Anterior cingulate cortex (tissue), 58 donors: ENCODE results near the gene RHEX.
"Not testable (repeated sequence)": the region's sequence is repeated elsewhere in the genome, so short reads cannot be mapped to it uniquely, and the experiment has no call there.

ENCODE experiments used
- DNase-seq, 58 donors: peaks; one replicate each; lab custom pipeline; 2025; lab: John Stamatoyannopoulos, UW

The RHEX gene

GRCh38 chr1:206029484-206029883 lies 23.5 kb upstream of the RHEX start:
- DNase-seq: no peak

GRCh38 chr1:206030191-206030590 lies 22.8 kb upstream of the RHEX start:
- DNase-seq: no peak

GRCh38 chr1:206030714-206031113 lies 22.3 kb upstream of the RHEX start:
- peak in 50 of 58 donors; percentile 8 to 87 (median 43) for DNase-seq

GRCh38 chr1:206032380-206033140 lies 20.4 kb upstream of the RHEX start:
- DNase-seq: no peak

DNA sequence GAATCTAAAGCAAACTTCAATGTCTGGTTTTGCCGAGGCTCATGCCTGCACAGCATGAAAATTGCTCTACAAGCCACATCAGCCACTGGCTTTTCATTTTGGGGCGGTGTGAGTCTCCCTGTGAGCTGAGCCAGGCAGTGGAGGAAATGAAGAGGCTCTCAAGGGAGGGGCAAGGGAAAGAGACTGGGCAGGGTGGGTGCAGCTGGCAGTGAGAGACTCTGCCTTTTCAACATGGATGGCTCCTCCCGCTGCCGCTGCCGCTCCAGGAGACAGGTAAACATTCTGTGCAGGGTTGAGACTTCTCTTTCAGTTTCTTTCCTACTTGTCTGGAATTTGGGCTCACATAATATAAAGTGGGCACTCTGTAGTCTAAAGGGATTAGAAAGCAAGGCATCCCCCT lies 17.9 kb upstream of the RHEX start:
- DNase-seq: no peak

DNA sequence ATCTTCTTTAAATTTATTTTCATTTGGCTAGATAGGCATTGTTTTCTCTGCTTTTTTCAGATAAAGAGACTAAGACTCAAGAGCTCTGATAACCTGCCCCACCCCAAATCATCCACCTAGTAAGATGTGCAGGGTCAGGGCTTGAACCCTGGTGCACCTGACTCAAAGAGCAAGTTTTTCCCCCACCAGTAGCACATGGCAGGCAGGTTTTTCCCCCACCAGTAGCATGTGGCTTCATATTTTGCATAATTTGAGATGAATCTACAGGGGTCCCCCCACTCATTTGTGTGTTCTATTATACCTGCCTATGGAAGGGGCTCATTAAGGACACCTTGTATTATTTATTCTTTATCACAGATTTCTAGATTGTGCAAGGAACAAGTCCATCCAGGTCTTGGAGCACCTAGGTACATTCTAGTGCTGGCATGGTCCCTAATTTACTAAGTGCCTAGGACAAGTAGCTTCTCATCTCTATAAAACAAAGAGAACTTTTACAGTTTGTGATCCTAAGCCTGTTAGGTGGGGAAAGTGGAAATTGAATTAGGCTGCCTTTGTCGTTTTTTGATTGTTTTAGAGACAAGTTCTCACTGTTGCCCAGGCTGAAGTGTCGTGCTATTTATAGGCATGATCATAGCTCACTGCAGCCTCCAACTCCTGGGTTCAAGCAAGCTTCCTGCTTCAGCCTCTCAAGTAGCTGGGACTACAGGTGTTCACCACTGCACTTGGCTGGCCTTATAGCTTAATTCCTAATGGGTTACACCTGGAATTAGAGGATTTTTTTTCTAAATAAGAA lies 16.1 kb upstream of the RHEX start:
- no peak for DNase-seq

- no peak for DNase-seq
These were observed 15.4 kb upstream of the RHEX start for GRCh38 chr1:206037581-206037980.

- no peak for DNase-seq
These were observed 13.7 kb upstream of the RHEX start for GRCh38 chr1:206039046-206039973.

DNA sequence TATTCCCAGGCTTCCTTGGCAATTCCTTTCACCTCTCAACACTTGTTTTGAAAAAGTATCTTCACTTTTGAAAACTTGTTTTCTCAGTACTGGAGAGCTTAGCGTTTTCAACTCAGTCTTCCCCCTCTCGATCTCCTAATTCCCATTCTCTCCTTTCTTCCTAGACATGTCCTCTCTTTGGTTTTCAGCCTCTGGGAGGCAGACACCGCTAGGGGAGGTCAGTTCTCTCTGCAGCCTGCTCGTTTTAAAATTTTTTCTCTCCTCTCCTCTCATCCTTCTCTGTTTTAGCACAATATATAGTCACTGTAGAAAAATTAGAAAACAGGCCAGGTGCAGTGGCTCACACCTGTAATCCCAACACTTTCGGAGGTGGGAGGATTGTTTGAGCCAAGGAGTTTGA lies 12.6 kb upstream of the RHEX start:
- DNase-seq: no peak

DNA sequence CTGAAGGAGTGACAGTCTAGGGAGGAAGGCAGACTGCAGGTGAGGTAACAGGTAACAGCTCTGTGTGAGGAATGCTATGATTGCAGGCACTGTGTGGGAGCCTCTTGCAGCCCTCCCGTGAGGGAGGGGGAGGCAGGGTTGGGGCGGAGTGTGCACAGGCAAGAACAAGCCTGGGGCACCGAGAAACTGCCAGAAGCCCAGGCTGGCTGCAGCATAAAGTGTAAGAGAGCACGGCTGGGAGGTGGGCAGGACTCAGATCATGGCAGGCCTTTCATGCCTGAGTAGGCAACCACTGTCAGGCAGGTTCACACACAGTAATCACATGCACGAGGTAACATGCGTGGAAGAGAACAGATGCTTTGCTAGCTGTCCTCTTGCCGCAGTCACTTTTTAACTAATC lies 11.3 kb upstream of the RHEX start:
- DNase-seq: no peak

GRCh38 chr1:206047271-206047670 lies 5.7 kb upstream of the RHEX start:
- no peak for DNase-seq

DNA sequence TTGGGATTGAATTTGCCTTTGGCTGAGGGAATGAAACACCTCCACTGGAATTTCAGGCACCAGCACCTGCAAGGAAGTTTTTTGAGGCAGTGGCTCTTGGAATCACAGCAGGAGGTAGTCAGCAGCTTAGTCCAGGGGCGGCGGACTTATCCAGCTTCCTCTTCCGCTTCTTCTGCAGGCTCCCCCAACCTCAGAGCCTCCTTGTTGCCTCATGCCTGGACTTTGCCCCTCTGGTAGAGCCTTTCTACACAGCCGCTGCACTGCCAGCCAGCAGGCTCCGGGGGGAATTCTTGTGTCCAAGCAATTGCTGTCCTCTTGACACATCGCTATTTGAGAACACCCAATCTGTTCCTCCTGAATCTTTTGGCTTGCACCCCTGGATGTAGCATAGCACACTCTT lies 4.4 kb upstream of the RHEX start:
- peak in 2 of 58 donors; percentile 3 to 9 for DNase-seq

- no peak for DNase-seq
These were observed 3.7 kb upstream of the RHEX start for GRCh38 chr1:206049293-206049692.

GRCh38 chr1:206049919-206050600 lies 2.9 kb upstream of the RHEX start:
- no peak for DNase-seq

DNA sequence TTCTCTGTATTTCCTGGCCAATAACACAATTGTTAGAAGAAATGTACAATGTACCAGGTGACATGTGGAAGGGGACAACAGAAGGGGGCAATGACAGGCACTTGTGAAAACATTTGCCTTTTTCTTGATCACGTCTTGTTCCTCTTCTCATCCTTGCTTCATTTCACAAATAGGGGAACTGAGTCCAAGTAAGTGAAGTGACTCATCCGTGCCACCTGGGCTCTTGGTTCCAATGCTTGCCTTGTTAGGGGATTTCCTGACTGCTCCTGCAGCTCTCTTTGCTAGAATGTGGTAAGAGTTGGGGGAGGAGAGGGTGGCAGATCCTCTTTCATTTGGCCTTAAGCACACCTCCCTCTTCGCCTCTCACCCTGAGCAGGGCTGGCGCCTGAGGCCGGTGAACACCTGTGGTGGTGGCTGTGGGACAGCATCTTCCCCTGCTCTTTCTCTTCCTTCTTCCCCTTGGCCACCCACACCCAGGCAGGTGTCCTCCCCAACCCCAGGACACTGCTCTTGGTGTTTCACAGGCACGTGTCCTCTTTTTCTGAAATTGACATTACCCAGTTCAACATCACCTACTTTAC lies 2.2 kb upstream of the RHEX start:
- peak in 1 of 58 donors; percentile 10 for DNase-seq

DNA sequence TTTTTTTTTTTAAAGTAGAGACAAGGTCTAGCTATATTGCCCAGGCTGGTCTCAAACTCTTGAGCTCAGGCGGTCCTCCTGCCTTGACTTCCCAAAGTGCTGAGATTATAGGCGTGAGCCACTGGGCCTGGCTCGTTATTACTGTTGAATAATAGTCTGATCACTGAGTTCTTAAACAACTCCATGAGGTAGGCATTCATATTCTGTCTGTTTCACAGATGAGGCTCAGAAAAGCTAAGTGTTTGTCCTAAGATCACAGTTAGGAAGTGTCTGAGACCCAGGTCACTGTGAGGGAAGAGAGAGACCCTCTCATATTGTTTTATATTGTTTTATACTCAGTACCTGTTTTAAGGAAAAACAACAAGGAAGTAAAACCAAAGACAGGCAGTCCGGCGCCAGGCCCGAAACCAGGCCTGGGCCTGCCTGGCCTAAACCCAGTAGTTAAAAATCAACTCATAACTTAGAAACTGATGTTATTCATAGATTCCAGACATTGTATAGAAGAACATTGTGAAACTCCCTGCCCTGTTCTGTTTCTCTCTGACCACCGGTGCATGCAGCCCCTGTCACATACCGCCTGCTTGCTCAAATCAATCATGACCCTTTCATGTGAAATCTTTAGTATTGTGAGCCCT lies 625 bp upstream of the RHEX start:
- DNase-seq: not testable (repeated sequence)

DNA sequence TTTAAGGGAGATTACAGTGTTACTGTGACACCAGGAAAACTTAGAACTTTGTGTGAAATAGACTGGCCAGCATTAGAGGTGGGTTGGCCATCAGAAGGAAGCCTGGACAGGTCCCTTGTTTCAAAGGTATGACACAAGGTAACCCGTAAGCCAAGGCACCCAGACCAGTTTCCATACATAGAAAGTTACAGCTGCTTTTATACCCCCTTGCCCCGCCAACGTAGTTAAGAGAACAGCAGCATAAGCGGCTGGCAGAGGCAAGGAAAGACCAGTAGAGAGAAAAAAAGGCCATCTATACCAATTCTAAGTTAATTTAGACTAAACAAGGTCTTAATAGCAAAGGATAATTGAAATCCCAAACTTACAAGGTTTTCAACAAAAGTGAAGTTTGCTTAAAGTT lies 643 bp downstream of the RHEX start:
- not testable (repeated sequence) for DNase-seq

- DNase-seq: not testable (repeated sequence)
These were observed 2.2 kb downstream of the RHEX start for GRCh38 chr1:206055069-206055625.
